ENCODE measurements around the gene TMEM134.

The TMEM134 gene

GRCh38 chr11:67500484-67500821 lies 31.4 kb upstream of the TMEM134 start:
- no peak for DNase-seq

GRCh38 chr11:67499808-67500483 lies 30.9 kb upstream of the TMEM134 start:
- DNase-seq, result no peak

GRCh38 chr11:67498544-67498972 lies 29.5 kb upstream of the TMEM134 start:
- no peak for DNase-seq

- no peak for DNase-seq
Observed at GRCh38 chr11:67497656-67498291, 28.7 kb upstream of the TMEM134 start.

- no peak for DNase-seq
Observed at GRCh38 chr11:67496113-67496512, 27.1 kb upstream of the TMEM134 start.

GRCh38 chr11:67495234-67496005 lies 26.4 kb upstream of the TMEM134 start:
- DNase-seq, result no peak

GRCh38 chr11:67494371-67495233 lies 25.6 kb upstream of the TMEM134 start:
- DNase-seq, result no peak

GRCh38 chr11:67493548-67494370 lies 24.7 kb upstream of the TMEM134 start:
- DNase-seq, result no peak

GRCh38 chr11:67492801-67493547 lies 23.9 kb upstream of the TMEM134 start:
- DNase-seq, result no peak

GRCh38 chr11:67492069-67492727 lies 23.1 kb upstream of the TMEM134 start:
- no peak for DNase-seq

- DNase-seq, result no peak
Observed at GRCh38 chr11:67491276-67492068, 22.4 kb upstream of the TMEM134 start.

- DNase-seq, result no peak
Observed at GRCh38 chr11:67490727-67491065, 21.6 kb upstream of the TMEM134 start.

GRCh38 chr11:67489885-67490726 lies 21.1 kb upstream of the TMEM134 start:
- DNase-seq, result no peak

GRCh38 chr11:67489203-67489884 lies 20.3 kb upstream of the TMEM134 start:
- no peak for DNase-seq

GRCh38 chr11:67486481-67487195 lies 17.6 kb upstream of the TMEM134 start:
- peak; percentile 45 for DNase-seq

- peak; percentile 43 for DNase-seq
Observed at GRCh38 chr11:67485873-67486361, 16.9 kb upstream of the TMEM134 start.

GRCh38 chr11:67484847-67485311 lies 15.8 kb upstream of the TMEM134 start:
- DNase-seq, result peak; percentile 74

Measured in stimulated activated CD4-positive, alpha-beta T cell treated with anti-CD3 and anti-CD28 coated beads, Interleukin-4, amount 100 ng/mL, for 24 hours (primary cell).